Activated B cell treated with CpG ODN at 0.5 μM for 24 hours (primary cell): ENCODE data around the gene PLBD1. TPM values are rescaled to one million over a fixed set of nuclear protein-coding genes. Genes with fewer than 3 reads are reported as not detected.

Experiments used
- ATAC-seq: fragments of 200-7000 bp; cut with Tn5 transposase; one replicate; pipeline ENCODE4 v1.10.0; 2021; ENCODE audit warnings: low read depth, mild to moderate bottlenecking, moderate library complexity
- CTCF ChIA-PET: fragments of 350-600 bp; sonication (Branson Sonifier 250); formaldehyde crosslinking; loops from one replicate; lab custom pipeline; 2021; ENCODE audit warnings: antibody characterized with exemption; lab: Charles Lee
- POLR2A ChIA-PET: fragments of 350-600 bp; sonication (Branson Sonifier 250); formaldehyde crosslinking; loops from one replicate; lab custom pipeline; 2021; ENCODE audit warnings: antibody characterized with exemption; lab: Charles Lee
- DNase-seq: peaks from one replicate; pipeline ENCODE4 v3.0.0; 2022
- H3K27ac Mint-ChIP-seq: one replicate; pipeline ENCODE4 v1.8.0; 2020; ENCODE audit warnings: mixed read lengths
- H3K27me3 Mint-ChIP-seq: one replicate; pipeline ENCODE4 v1.8.0; 2021; ENCODE audit warnings: mixed read lengths
- H3K36me3 Mint-ChIP-seq: one replicate; pipeline ENCODE4 v1.8.0; 2021; ENCODE audit warnings: low read depth, mixed read lengths
- H3K4me1 Mint-ChIP-seq: one replicate; pipeline ENCODE4 v1.8.0; 2021; ENCODE audit warnings: mixed read lengths
- H3K4me3 Mint-ChIP-seq: one replicate; pipeline ENCODE4 v1.8.0; 2020; ENCODE audit warnings: mild to moderate bottlenecking, mixed read lengths
- H3K9me3 Mint-ChIP-seq: one replicate; pipeline ENCODE4 v1.8.0; 2020; ENCODE audit warnings: mixed read lengths
- intact Hi-C: fragments of 100-400 bp; cut with micrococcal nuclease; formaldehyde crosslinking; loops from one replicate; pipeline ENCODE4 v1.15.1; 2024
- total RNA-seq: library from RNA; stranded (reverse); gene quantifications from 2 replicates; pipeline ENCODE4 v1.2.3, GENCODE V29; 2022
- TF ChIP-seq, protein P1 (sequence below): fragments of 200-600 bp; IDR thresholded peaks from one replicate; pipeline ENCODE4 v1.8.0; 2022; ENCODE audit warnings: antibody characterized with exemption, mild to moderate bottlenecking

PLBD1 gene
- total RNA-seq, 1 donor from 2014 or later, result 0.33 TPM

DNA sequence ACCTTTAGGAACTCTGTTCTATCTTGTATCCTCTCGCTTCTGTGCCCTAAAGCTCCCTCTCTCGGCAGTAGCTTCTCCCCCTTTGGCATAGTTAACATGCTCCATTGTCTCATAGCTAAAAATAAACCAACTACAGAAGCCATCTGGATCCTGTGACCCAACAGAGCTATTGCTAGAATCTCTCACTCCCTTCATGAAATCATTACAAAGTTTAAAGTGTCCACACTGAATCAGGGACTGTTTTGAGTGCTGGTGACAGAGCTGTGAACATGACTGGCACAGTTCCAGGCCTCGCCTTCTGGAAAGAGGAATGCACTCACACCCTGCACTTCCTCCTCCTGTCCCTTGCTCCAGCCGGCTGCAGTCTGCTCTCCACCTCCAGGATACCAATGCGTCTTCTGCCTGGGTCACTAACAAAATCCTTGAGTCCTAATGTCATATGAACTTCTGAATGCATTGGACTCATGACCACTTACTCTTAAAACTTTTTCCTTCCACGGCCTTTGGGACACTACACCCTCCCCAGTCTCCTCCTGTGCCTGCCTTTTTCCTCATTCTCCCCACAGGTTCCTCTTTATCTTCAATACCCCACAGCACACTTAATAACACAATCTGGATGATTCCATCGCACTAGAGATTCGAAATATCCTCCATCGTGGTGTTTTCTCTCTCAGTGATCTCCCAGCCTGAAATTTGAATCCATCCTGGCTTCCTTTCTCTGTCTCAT lies 13.2 kb downstream of the PLBD1 start:
- intact Hi-C loops, result no loop called here
- H3K4me3 Mint-ChIP-seq, result no peak overlapping the region
- ChIA-PET POLR2A (no interaction called here), CTCF (no interaction called here)
- H3K4me1 Mint-ChIP-seq, result peaks cover 18% of the 10 kb centered on the region
- no peak for ATAC-seq
- TF ChIP-seq, protein P1, sequence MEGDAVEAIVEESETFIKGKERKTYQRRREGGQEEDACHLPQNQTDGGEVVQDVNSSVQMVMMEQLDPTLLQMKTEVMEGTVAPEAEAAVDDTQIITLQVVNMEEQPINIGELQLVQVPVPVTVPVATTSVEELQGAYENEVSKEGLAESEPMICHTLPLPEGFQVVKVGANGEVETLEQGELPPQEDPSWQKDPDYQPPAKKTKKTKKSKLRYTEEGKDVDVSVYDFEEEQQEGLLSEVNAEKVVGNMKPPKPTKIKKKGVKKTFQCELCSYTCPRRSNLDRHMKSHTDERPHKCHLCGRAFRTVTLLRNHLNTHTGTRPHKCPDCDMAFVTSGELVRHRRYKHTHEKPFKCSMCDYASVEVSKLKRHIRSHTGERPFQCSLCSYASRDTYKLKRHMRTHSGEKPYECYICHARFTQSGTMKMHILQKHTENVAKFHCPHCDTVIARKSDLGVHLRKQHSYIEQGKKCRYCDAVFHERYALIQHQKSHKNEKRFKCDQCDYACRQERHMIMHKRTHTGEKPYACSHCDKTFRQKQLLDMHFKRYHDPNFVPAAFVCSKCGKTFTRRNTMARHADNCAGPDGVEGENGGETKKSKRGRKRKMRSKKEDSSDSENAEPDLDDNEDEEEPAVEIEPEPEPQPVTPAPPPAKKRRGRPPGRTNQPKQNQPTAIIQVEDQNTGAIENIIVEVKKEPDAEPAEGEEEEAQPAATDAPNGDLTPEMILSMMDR, result no peak
- peaks cover 2% of the 10 kb centered on the region for H3K9me3 Mint-ChIP-seq
- H3K36me3 Mint-ChIP-seq, result no peaks in the 10 kb centered on the region
- H3K27me3 Mint-ChIP-seq, result no peaks in the 10 kb centered on the region
- no peak overlapping the region for H3K27ac Mint-ChIP-seq
- DNase-seq, result no peak

DNA sequence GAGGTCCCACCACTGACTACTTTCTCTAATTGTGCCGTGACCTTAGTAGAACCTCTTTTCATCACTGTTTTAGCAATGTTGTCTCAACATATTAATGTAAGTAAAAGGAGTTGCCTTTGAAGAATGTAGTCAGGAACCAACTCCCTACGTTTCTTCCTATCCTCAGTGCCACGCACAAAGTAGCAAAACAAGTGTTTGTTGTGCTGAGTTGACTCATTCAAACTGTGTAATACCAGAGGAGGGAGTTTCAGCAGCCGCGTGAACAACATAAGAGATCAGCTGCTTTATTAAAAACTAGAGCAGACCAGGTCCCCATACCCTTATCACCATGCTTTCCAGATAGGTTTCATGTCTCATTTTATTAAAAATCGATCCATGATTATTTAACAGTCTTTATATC lies 19.1 kb downstream of the PLBD1 start:
- Mint-ChIP-seq H3K36me3 (no peaks in the 10 kb centered on the region), H3K4me1 (no peaks in the 10 kb centered on the region), H3K9me3 (no peaks in the 10 kb centered on the region), H3K27me3 (no peaks in the 10 kb centered on the region), H3K4me3 (no peak overlapping the region), H3K27ac (no peak overlapping the region)
- ChIA-PET POLR2A (no interaction called here), CTCF (no interaction called here)
- TF ChIP-seq, protein P1, result no peak
- ATAC-seq (no peak), DNase-seq (no peak)
- intact Hi-C loops, result no loop called here

DNA sequence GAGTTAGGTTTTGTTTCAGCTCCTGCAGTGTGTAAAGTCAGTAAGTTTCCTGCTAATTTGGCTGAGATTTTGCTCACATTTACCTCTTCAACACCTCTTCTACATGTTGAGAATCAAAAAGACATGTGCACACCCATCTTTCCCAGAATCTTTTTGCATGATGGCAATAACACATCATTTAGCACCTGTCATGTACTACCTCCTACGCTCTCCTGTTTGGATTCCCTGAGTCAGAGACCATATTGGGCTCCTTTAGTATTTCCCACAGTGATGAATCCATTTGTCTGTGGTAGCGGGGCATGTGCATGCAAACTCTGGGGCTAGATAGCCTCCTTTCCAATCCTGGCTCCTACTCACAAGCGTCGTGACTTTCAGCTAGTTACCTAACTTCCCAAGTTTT lies 20.1 kb downstream of the PLBD1 start:
- no peaks in the 10 kb centered on the region for H3K9me3 Mint-ChIP-seq

DNA sequence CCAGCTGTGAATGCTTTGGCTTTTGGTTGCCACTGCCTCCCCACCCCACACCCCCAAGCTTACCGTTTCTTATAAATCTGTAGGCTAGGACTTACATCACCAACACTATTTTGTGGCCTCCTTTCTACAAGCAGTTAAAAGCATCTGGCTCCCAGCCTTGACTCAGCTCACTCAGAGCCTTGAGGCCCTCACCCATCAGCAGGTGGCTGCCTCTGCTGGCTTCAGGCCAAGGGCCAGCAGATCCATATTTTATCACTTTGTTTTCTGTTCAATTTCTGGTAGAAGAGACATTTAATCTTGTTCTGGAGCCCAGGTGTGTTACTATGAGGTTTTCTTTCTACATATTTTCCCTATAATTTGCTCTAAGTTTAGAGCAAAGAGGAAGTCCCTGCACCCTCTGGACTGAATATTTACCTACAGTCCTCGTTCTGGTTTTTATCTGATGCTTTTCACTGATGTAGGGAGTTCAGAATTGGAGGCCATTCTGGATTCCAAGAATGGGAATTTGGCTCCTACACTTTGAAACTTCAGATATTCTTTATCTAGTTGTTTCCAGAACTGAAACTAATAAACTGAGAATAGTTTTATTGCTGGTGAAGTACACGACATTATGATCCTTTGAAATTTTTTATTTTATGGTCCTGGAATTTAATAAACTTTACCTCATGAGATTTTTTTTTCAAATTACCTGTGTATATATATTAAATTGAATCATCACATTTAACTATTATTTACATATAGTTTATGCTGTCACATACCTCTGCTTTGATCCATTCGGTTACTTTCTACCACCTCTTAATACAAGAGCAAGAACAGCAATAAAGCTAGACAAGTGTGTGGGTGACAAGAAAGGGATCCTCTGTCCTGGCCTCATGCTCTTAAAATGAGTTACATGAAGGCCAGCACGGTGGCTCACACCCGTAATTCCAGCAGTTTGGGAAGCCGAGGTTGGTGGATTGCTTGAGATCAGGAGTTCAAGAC lies 22.2 kb downstream of the PLBD1 start:
- DNase-seq (no peak), ATAC-seq (no peak)
- H3K4me1 Mint-ChIP-seq, result peaks cover 5% of the 10 kb centered on the region
- no peaks in the 10 kb centered on the region for H3K9me3 Mint-ChIP-seq
- no peak overlapping the region for H3K4me3 Mint-ChIP-seq
- CTCF ChIA-PET, result no interaction called here
- no peak overlapping the region for H3K27ac Mint-ChIP-seq
- no peaks in the 10 kb centered on the region for H3K36me3 Mint-ChIP-seq
- POLR2A ChIA-PET, result no interaction called here
- intact Hi-C loops, result no loop called here
- TF ChIP-seq, protein P1, result no peak
- H3K27me3 Mint-ChIP-seq, result no peaks in the 10 kb centered on the region

More for the DNA sequence above, 20.1 kb downstream of the PLBD1 start:
- TF ChIP-seq, protein P1, result no peak
- ChIA-PET CTCF (no interaction called here), POLR2A (interaction anchor here (0.6 kb wide), 1 partner anchor 162 kb away, joined by 3 read pairs; no protein-coding TSS in a partner anchor)
- DNase-seq, result no peak
- no peaks in the 10 kb centered on the region for H3K4me1 Mint-ChIP-seq
- no peak for ATAC-seq
- no peaks in the 10 kb centered on the region for H3K27me3 Mint-ChIP-seq
- no peaks in the 10 kb centered on the region for H3K36me3 Mint-ChIP-seq
- intact Hi-C loops, result no loop called here
- H3K4me3 Mint-ChIP-seq, result no peak overlapping the region
- no peak overlapping the region for H3K27ac Mint-ChIP-seq
